ENCODE results near the gene LRIF1.
"Not testable (repeated sequence)": the region's sequence is repeated elsewhere in the genome, so short reads cannot be mapped to it uniquely, and the experiment has no call there.

LRIF1 gene, protein sequence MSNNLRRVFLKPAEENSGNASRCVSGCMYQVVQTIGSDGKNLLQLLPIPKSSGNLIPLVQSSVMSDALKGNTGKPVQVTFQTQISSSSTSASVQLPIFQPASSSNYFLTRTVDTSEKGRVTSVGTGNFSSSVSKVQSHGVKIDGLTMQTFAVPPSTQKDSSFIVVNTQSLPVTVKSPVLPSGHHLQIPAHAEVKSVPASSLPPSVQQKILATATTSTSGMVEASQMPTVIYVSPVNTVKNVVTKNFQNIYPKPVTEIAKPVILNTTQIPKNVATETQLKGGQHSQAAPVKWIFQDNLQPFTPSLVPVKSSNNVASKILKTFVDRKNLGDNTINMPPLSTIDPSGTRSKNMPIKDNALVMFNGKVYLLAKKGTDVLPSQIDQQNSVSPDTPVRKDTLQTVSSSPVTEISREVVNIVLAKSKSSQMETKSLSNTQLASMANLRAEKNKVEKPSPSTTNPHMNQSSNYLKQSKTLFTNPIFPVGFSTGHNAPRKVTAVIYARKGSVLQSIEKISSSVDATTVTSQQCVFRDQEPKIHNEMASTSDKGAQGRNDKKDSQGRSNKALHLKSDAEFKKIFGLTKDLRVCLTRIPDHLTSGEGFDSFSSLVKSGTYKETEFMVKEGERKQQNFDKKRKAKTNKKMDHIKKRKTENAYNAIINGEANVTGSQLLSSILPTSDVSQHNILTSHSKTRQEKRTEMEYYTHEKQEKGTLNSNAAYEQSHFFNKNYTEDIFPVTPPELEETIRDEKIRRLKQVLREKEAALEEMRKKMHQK

DNA sequence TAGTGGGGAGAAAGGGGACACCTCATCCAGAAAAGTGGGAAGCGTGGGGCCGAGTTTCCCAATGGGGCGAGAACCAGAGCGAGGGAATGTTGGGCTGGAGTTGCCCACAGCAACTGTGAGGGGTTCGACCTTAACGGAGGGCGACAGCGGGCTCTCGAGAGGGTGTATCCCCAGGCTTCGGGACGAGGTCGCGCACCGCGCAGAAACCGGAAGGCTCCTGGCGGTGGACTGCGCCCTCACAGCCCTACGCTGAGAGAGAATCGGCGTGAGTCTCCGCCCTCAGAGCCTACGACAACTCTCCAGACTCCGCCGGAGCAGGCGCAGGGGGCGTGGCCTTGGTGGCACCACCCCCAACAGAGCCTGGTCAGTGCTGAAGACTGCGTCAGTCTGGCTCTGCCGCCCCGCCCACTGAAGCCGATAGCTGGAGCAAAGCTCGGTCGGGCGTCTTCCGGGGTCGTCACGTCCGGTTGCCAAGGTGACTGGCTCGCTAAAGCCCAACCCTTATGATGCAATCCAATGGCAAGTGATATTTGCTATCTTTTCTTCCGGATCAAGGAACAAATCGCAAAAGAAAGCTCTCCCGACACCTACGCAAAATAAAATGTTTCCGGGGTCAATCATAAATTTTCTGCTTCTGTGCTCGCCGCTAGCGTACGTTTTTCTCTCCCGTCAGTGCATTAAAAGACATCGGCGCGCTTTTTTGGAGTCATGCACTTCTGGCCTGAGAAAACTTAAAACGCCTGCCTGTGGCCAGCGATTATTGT, at the start of gene LRIF1:
LRIF1 (minus strand) TSS at position 232 of the 764 bp plus-strand sequence. CDS start 234 bp downstream, outside the sequence.
- peak; percentile 99 for DNase-seq (ENCODE audit: low read depth)

DNA sequence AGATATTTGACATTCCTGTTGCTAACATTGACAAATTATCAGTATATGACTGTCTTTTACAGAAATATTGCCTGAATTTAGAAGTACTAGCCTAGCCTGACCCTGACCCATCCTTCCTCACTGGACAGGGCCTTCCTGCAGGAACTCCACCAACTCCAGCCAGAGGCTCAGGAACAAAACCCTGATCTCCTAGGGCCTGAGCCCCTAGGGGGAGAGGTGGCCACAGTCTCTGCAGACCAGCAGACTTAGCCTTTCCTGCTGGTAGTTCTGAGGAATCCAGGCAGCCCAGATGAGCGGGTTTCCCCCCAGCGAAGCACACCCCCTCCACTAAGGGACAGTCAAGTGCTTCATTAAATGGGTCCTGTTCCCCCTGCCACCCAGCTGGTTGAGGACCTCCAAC, 44.3 kb upstream of the LRIF1 start:
- no peak for DNase-seq (ENCODE audit: low read depth)

DNA sequence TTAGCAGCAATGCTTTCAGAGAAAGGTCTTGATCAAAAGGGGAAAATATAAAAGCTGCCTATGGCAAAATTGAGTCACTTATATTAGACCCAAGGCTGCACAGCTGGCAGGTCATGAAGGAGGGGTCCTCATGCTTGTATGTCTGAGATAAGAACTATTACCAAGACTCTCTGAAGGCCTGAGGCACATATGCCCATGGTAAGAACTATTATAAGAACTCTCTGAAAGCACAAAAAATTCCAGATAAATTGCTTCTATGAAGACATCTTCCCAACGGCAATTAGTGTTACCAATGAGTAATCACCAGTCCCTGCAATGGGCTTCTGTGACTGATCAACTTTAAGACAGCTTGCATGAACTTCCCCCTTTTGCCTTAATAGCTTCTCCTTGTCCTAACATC, 42.8 kb upstream of the LRIF1 start:
- DNase-seq (ENCODE audit: low read depth), result no peak

DNA sequence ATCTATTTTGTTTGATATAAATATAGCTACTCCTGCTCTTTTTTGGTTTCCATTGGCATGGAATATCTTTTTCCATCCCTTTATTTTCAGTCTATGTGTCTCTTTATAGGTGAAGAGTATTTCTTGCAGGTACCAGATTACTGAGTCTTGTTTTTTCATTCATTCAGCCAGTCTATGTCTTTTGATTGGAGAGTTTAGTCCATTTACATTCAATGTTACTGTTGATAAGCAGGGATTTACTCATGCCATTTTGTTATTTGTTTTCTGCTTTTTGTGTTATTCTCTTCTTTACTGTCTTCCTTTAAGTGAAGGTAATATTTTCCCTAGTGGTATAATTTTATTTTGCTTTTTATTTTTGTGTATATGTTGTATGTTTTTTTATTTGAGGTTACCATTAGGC, 35.9 kb upstream of the LRIF1 start:
- not testable (repeated sequence) for DNase-seq (ENCODE audit: low read depth)

DNA sequence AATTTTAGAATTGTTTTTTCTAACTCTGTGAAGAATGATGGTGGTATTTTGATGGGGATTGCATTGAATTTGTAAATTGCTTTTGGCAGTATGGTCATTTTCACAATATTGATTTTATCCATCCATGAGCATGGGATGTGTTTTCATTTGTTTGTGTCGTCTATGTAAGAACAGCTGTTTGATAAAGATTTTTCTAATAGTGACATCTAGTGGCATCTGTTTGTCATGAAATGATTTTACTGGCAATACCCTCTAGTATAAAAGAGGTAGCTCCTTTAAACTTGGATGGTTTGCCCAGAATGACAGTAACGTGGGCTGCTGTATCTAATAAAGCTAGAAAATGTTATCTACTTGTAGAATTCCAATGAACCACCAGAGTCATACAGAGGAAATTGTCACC, 28.6 kb upstream of the LRIF1 start:
- not testable (repeated sequence) for DNase-seq (ENCODE audit: low read depth)

DNA sequence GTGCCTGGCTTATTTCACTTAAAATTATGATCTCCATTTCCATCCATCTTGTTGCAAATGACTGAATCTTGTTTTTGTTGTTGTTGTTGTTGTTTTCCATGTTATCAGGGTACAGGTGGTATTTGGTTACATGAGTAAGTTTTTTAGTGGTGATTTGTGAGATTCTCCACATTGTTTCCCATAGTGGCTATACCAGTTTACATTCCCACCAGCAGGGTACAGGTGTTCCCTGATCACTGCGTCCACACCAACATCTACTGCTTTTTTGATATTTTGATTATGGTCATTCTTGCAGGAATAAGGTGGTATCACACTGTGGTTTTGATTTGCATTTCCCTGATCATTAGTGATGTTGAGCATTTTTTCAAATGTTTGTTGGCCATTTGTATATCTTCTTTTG, 27.6 kb upstream of the LRIF1 start:
- not testable (repeated sequence) for DNase-seq (ENCODE audit: low read depth)

DNA sequence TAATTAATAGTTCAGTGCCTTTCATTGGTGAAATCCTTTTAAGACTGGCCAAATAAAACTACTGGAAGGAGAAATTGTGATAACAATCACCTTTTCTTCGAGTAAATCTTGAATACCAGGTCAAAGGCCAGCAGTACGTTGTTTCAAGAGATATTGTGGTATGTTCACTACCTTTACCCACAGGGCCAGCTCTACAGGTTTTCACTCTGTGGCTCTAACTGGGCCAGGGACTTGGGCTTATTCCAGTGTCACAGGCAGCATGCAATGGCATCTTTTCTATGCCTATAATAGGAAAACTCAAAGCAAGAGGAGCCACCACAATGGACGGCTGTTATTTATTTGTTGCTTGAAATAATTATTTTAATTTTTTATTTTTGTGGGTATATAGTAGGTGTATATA, 26.8 kb upstream of the LRIF1 start:
- DNase-seq (ENCODE audit: low read depth), result no peak

DNA sequence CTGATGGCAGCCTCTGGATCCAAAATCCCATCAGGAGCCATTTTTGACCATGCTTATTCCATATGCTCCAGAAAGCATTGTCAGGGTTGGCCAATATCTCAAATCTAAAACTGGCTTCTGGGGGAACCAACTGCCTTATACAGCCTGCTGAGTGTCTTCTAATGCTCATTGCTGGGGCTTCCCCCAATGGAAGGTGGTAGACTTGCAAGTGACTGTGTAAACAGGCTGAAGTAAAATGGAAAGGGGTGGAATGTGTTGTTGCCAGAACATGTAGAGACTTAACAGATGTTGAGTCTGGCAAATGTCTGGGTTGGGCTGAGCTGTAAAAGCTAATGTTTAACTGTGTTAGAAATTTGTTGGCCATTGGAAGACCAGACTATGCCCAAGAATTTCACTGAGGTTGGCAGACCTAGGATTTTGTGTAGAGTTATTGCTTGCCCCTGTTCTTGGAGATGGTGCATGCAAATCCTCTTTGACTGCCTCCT, 22.7 kb upstream of the LRIF1 start:
- no peak for DNase-seq (ENCODE audit: low read depth)

DNA sequence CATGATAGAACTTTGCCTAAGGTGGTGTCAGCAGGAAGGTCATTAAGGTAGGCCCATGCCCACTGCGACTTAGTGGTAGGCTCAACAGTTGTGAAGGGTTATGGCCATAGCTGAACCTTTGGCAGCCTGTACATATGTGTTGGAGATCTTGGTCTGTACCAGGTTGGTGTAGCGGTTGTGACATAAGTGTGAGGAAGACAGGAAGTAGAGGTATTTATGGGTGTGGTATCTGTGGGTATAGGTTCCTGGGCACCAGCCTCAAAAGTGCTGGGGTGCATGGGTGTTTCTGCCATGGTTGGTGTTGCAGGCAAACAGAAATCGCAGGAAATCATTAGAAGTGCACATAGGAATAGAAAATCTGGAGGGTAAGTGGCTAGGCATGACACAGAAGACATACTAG, 18.6 kb upstream of the LRIF1 start:
- DNase-seq (ENCODE audit: low read depth), result no peak

DNA sequence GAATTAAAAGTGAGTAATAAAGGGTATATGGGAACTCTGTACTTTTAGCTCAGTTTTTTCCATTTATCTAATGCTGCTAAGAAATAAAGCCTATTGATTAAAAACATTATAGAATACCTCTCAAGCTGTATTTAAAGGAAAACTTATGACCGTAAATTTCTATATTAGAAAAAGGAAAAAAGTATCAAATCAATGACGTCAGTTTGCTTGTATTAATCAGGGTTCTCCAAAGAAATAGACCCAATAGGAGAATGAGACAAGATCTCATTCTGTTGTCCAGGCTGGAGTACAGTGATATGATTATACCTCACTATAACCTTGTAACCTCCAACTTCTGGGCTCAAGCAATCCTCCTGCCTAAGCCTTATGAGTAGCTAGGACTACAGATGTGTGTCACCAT, 15.4 kb upstream of the LRIF1 start:
- DNase-seq (ENCODE audit: low read depth), result no peak

DNA sequence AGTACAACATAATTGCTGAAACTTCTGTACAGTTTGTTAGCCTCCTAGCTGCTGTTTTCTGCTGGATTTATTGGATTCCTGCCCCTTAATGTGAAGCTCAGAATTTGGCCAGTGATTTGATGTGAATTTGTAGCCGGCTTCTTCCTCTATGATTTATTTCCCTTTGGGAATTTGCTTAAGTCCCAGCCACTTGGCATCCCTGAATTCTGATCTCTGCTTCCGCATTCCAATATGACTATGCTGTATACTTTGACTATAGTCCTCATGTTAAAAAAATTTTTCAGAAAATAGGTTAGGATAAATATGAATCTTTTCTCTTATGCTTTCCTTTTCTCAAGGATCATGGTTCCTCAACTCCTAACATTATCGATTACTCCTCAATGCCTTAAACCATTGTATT, 12.4 kb upstream of the LRIF1 start:
- DNase-seq (ENCODE audit: low read depth), result no peak

DNA sequence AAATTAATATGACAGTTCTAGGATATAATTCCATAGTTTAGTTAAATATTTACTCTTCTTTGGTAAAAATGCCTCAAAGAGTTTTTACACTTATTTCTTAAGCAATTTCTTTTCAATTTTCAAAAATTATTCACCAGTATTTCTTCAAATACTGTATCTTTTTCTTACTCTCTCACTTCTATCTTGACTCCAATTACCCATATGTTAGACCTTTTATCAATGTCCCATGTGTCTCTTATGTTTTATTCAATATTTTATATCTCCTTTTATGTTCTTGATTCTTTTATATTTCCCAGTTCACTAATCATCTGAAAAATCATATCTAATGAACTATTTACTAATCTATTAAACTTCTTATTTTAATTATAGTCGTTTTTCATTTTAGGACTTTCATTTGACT, 11.5 kb upstream of the LRIF1 start:
- DNase-seq (ENCODE audit: low read depth), result no peak

DNA sequence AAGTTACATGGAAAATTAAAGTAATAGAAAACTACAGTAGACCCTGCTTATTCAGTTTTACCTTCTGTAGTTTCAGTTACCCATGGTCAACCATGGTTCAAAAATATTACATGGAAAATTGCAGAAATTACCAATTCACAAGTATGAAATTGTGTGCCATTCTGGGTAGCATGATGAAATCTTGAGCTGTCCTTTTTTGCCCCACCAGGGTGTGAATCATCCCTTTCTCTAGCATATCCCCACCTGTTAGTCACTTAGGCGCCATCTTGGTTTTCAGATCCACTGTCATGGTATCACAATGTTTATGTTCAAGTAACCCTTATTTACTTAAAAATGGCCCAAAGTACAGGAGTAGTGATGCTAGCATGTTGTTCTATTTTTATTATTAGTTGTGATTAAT, 3.5 kb upstream of the LRIF1 start:
- no peak for DNase-seq (ENCODE audit: low read depth)

DNA sequence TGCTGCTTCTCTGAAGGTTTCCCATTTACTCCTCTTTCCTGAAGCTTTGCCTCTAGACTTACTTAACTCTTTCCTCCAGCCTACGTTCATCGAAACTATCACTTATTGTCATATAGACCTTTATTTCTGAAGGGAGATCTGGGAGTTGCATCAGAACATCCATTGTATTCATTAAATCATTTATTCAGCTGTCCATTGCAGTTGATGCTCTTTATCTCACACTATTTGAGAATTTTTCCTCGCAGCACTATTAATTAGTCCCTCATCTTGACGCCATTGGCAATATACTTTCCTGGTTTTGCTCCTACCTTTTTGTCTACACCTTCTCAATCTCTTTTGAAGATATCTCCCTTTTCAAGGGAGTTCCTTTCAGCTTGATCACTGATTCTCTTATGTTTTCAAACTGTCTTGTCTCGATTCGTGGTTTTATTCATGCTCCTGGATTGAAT, 757 bp upstream of the LRIF1 start:
- DNase-seq (ENCODE audit: low read depth), result no peak

DNA sequence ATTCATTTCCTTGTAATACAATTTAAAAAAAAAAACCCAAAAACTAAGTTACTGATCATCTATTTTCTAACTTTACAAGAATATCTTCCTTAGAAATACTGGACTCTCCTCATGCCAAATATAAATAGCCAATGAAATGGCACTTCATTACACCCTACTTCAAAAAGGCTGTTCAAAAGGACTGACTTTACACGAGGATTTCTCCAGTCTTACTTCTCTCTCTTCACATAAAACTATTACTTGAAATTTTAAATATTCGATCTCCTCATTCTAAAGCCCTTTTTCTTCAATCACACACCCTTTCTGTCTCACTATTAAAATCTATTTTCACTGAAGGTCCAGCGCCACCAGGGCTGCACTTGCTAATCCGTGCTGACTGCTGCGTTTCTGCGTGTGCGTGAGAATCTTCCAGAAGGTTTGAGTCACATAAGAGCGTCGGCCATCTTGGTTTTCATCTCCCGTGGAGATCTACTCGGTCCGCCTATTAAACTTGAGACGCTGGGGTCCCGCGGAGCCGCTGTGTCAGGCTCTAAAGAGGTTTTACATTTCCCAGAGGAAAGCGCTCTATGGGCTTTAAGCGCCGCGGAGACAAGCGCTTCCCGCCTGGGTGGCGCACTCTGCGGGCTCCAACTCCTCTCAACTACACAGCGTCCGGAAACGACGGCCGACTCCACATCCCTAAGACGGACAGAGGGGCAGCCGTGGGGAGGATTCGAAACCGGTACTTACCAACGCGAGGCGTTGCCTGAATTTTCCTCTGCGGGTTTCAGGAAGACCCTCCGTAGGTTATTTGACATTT, 631 bp downstream of the LRIF1 start:
- DNase-seq (ENCODE audit: low read depth), result peak; percentile 35

DNA sequence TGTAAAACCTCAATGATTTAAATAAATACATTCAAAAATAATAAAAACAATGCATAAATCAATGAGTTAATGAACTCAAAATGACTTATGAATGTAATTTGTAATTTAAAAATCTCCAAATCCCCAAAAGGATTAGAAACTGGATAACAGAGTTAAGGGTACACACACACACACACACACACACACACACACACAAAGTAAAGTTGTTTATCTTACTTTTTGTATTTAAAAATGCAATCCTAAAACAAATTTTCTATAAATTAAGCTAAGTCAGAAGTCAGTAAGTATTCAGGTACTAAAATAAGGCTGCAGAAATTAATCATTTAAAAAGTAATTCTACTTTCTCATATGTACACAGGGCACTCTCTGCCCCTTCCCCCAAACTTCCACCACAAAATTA, 1.8 kb downstream of the LRIF1 start:
- no peak for DNase-seq (ENCODE audit: low read depth)

DNA sequence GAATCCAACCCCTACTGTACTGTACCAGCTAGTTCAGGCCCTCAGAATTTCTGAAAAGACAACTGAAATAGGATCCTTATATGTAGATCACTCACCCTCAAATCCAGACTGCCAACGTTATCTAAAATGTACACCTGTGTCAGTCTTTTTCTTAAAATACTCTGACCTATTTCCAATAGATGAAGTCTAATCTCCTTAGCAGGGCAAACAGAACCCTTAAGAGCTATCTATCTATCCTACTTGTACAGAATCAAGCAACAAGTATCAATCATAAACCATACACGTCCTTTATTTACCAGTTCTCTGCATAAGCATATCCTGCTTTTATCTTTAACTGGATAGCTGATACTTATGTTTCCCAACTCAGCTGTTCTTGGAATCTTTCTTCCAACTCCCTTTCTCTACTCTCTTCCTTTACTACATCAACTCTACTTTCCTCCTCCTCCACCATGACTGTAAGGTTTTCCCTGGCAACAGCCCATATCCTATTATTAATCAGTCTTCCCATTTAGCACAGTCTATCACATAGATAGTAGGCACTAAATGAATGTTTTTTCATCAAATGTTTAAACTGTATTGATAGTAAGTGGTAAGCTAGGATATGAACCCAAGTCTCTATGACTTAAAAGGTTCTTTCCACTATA, 2.8 kb downstream of the LRIF1 start:
- DNase-seq (ENCODE audit: low read depth), result no peak

DNA sequence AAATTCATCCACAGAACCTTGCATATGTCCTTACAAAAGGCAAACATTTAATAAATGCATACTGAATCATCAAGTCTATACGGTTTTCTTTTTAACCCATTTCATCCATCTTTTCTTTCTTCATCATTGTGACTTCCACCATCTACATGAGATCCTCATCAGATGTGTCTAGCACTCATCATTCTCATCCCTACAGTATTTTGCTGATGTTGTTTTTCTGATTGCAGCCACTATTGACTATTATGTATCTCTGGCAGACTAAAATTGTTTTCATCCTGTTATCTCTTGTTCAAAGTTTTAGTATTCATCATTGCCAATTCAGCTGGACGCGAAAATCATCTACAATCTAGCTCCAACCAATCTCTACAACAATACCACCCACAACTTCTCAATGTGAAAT, 5.9 kb downstream of the LRIF1 start:
- no peak for DNase-seq (ENCODE audit: low read depth)

DNA sequence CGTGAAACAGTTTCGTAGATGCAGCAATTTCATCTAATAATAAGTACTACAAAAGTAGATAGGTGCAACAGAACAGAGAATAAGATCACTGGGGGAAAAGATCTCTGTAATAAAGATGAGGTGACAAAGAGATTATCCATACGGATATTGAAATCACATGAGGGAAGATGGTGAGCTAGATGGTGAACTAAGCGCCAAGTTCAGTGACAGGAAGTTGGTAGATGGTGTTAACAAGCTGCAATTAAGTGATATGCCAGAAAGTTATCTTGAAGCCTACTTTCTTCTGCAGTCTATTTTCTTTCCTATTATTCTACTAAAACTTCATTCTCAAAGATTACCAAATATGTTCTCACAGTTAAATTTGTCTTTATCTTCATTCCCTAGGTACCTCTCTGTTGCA, 7.1 kb downstream of the LRIF1 start:
- no peak for DNase-seq (ENCODE audit: low read depth)

DNA sequence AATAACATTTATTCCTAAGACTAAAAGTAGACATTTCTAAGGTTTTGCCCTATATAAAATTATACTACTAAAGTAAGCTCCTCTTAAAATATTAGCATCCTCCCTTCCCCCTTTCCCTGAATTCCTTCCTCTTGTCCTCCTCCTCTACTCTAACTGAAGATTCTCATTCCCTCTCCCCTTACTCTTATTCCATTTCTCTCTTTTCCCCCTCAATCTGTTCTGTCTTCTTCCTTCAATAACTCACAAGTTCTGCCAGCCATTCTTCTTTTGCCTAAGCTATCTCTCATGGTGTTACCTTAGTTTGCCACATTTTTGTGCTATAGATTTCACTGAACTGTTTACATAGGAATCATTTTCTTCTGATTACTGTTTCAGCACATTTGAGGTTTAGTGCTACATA, 10.7 kb downstream of the LRIF1 start:
- DNase-seq (ENCODE audit: low read depth), result no peak

DNA sequence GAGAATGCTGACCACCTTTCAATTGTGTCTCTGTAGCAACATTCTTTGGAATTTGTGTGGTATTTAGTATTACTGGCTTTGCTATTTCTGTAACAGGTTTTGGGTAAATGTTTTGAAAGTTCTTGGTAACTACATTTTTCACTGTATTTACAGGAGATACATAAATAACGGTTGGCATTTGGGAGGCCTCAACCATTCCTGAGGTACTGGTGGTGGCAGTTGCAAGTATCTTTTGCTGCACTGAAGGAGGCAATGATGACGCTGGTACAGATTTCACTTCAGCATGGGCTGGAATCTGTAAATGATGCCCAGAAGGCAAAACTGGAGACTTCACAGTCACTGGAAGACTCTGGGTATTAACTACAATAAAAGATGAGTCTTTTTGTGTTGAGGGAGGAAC, 11.7 kb downstream of the LRIF1 start:
- DNase-seq (ENCODE audit: low read depth), result no peak

Data from activated T-cell treated with anti-CD3 and anti-CD28 coated beads for 24 hours (primary cell).